GDM1 (cell line): ENCODE results near the gene NABP1.
"Not testable (repeated sequence)": the region's sequence is repeated elsewhere in the genome, so short reads cannot be mapped to it uniquely, and the experiment has no call there.

ENCODE experiments used
- DNase-seq: peaks from one replicate; lab custom pipeline; 2025; lab: John Stamatoyannopoulos, UW

The NABP1 gene

GRCh38 chr2:191677646-191678436 lies at the start of gene NABP1:
Gene NABP1, plus strand, starts transcription at chr2:191678136. Its CDS starts 479 bp downstream, at chr2:191678615.
- DNase-seq, result peak; percentile 99

- DNase-seq, result no peak
These were observed 48.9 kb upstream of the NABP1 start for GRCh38 chr2:191629001-191629453.

GRCh38 chr2:191629976-191630712 lies 47.8 kb upstream of the NABP1 start:
- DNase-seq, result no peak

GRCh38 chr2:191631754-191632153 lies 46.2 kb upstream of the NABP1 start:
- DNase-seq, result no peak

GRCh38 chr2:191632426-191632825 lies 45.5 kb upstream of the NABP1 start:
- no peak for DNase-seq

- no peak for DNase-seq
These were observed 43.1 kb upstream of the NABP1 start for GRCh38 chr2:191634791-191635190.

- DNase-seq, result no peak
These were observed 42.4 kb upstream of the NABP1 start for GRCh38 chr2:191635333-191636234.

- DNase-seq, result no peak
These were observed 41.7 kb upstream of the NABP1 start for GRCh38 chr2:191636235-191636543.

- DNase-seq, result no peak
These were observed 41.4 kb upstream of the NABP1 start for GRCh38 chr2:191636586-191636985.

GRCh38 chr2:191637182-191638078 lies 40.5 kb upstream of the NABP1 start:
- DNase-seq, result no peak

- no peak for DNase-seq
These were observed 39.7 kb upstream of the NABP1 start for GRCh38 chr2:191638079-191638801.

- no peak for DNase-seq
These were observed 39.1 kb upstream of the NABP1 start for GRCh38 chr2:191638802-191639172.

- no peak for DNase-seq
These were observed 36.3 kb upstream of the NABP1 start for GRCh38 chr2:191641609-191642008.

- no peak for DNase-seq
These were observed 35.4 kb upstream of the NABP1 start for GRCh38 chr2:191642541-191642940.

- DNase-seq, result no peak
These were observed 34.5 kb upstream of the NABP1 start for GRCh38 chr2:191643429-191643828.

- not testable (repeated sequence) for DNase-seq
These were observed 33.3 kb upstream of the NABP1 start for GRCh38 chr2:191644613-191645012.

- DNase-seq, result no peak
These were observed 32.9 kb upstream of the NABP1 start for GRCh38 chr2:191645032-191645431.

- DNase-seq, result no peak
These were observed 32.3 kb upstream of the NABP1 start for GRCh38 chr2:191645434-191646162.

- no peak for DNase-seq
These were observed 31.6 kb upstream of the NABP1 start for GRCh38 chr2:191646163-191646902.
